GM19025 (cell line): ENCODE measurements around the gene TXLNB.

Experiments
- ATAC-seq: cut with Tn5 transposase; IDR thresholded peaks from one replicate; pipeline ENCODE4 v1.9.1; 2021; ENCODE audit warnings: mild to moderate bottlenecking, low read depth, moderate library complexity; ENCODE audit not compliant: unreplicated experiment

The TXLNB gene

DNA sequence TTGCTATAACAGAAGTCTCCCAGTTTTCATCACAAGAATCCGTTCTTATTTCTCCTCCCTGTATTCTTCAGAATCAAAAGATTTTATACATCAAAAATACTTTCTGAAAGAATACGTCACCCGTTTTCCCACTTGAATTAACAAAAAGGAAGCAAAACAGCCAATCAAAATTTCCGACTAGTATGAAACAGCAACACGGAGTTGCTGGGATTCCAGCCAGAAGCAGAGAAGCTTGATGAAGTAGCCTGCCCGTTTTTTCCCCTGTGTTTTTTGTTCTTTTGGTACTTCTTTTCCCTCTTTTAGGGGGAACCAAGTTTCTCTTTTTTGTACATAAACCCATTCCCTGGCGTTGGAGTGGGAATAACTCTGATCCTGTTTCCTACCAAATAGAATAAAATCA, 14.6 kb downstream of the TXLNB start:
- ATAC-seq: no peak

DNA sequence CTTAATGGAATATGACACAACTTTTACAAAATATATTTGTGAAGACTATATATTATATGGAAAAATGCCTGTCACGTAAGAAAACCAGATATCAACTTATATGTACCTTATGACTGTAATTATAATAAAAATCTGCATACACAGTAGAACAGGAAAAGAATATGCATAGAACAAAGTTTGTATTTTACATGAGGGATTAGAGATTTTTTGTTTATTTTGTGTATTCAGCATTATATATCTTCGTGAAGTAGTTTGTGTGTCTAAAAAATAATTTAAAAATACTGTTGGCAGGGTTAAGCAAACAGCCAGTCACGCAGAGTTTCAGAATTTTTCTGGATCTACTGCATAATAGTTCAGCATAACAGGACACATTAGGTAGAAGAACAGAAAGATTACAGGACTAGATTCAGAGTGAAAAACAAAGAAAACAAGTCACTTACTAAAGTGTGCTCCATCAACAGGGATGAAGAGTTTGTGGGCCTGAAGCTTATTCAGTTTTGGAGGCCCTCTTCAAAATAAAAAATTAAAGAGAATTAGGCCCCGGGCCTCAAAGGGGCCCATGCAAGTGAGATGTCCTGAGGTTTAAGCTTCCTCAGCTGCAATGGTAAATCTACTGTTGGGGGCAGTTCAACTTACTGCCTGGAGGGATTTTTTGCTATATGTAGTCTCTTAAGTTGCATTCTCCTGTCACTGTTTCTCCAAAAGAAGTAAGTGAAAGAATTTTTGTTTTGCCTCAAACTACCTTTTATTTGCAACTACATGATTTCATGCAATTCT, 16.3 kb downstream of the TXLNB start:
- ATAC-seq: no peak

DNA sequence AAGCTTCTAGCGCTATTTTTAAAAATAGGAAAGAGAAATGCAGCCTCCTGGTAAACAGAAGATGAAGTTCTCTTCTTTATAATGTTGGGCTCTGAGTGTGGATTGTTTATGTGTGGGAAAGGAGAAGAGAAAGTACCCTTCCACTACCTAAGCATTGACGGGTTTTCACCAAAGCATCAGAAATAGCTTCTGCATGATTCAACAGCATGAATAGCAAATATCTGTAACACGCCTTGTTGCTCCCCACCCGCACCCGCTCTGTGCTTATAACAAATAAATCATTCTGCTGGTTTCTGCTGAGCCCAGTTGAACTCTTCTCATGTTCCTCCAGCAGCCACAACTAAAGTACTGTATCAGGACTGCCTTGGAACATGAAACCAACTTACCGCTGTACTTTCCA, 20.7 kb downstream of the TXLNB start:
- peak; percentile 79 for ATAC-seq

DNA sequence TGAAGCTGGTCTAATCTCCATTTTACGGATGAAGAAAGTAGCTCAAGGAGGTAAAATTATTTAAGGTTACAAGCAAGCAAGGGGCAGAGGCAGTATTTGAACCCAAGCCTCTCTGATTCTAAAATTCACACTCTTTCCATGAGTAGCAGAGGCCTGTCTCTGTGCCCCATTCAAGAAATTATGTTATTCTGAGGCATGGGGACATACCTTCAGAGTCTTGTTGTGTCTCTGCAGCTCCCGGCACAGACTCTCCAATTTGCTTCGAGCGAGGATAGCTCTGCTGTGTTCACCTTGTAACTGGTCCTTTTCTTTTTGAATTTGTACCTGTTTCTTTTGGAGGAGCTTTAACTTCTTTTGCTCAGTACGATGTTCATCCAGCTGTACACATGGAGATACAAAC, 21.5 kb downstream of the TXLNB start:
- ATAC-seq: no peak

DNA sequence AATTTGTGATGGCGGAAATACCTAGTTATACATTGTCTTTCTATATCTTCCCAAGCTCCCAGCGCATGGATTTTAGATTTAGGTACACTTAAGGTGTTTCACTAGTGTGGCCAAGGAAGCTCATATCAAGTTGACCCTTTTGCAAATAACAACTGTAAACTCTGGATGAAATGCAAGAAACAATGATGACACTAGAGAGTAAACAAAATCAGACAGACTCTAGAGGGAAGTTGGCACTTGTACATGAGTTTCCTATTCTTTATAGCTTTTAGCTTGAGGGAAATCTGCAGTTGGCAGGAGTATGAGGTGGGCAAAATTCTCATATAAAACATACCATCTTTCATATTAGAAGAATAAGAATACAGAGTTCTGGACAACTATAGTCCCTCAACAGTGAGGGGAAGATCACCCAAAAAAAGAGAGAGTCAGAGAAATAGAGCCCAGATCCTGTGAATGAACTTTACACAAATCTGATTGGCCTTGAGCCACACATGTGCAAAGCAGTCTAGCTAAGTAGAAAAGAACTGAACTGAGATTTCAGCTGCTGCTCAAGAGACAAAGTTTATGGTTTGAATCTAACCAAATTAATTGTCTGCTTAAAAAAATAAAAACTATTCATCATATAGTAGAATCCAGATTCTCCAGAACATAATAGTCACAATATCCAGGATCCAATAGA, 26.1 kb downstream of the TXLNB start:
- no peak for ATAC-seq

DNA sequence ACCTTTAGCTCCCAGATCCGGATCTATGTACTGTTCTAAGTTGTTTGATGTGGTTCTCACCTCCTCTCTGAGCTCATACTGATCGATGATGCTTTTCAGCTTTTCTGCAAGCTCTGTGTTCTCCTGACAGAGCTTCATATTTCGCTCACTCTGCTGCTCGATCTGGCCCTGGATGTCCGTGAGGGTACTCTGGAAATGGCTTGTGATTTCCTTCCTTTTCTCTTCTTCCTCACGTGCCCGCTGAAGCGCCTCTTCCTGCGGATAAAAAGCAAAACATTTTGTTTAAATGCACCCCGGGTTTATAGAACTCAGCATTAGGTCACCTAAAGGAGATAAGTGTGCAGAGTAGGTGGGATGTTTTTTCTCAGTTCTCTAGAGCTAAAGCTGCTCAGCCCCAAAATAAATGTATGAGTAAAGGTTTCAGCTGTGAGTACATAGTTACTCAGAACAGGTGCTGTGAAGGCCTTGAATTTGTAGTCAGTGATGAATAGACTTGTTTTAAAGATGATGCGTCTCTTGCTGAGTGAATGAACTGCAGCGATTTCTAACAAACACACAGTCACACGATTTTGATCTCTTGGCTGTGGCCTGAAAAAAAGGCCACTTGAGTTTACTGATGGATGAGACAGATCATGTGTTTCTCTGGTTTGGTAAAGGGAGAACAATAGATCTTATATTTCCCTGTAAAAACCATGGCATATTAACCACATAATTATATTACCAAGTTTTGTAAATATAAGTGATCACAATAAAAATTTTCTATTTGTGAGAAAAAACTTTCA, 29.1 kb downstream of the TXLNB start:
- ATAC-seq: peak; percentile 79

DNA sequence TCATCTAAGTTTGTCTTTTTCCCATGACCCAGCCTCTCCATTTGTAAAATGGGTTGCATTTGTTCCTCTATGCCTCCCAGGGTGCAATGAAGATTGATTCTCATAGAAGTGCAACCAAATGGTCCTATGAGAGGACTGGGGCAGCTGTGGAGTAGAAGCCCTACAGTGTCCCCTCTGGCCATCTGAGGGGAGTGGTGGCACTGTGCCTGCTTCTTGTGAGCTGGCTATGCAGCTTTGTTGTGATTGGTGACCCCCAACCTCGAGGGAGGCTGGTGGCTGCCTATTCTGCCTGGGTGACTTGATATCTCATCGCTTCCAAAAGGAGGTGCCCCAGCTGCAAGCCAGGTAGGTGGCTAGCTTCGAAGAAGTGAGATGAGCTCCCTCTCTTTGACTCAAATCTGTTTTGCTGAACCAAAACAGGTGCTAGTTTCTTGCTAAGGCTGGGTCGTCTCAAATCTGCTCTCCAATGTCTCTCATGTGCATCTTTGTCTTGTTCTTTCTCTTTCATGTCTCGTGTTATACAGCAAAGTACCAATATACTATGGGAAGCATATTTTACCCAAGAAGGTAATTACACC, 33.9 kb downstream of the TXLNB start:
- ATAC-seq: peak; percentile 48

DNA sequence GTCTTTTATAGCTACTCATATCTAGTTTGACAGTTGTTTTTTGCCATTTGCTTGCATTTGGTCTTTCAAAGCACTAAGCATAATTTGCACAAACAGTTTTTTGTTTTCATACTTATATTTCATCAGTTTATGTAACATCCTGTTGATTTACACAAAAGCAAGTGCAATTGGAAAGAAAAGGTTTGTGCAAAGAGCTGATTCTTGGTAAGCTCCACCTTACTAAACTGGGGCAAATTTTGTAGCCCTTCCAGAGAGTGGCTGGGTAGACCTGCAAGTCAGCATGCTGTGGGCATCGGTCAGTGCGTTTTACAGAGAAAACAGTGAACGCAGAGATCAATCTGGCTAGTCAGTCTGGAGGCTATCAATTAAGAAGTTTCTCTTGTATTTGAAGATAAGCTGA, 34.5 kb downstream of the TXLNB start:
- no peak for ATAC-seq

DNA sequence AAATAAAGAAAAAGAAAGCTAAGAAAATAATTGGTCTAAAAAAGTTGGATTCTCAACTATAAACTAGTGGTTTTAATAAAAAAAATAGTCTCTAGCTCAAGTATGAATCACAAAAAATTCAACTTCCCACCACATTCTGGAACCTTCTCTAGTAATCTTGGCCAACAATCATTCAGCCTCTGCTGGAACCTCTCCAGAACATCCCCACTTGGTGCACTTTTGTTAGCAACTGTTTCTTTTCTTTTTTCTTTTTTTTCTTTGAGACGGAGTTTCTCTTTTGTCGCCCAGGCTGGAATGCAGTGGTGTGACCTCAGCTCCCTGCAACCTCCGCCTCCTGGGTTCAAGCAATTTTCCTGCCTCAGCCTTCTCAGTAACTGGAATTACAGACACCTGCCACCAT, 35.7 kb downstream of the TXLNB start:
- ATAC-seq: no peak

DNA sequence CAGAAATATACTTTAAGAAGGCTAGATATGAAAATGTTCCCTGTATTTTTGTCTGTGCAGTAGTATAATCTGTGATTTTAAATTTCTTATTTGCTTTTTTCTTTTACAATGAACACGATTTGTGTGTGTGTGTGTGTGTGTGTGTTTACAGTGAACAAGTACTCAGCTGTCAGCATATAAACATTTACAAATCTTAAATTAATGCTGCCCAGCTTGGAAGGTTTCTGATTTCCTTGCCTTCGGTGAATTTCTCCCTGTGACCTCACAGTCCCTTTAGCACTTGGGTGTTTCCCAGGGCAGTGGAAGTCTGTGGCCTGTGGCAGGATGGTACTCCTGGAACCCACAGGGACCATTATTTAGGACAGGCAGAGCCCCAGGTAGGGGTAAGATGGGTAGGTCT, 37.6 kb downstream of the TXLNB start:
- ATAC-seq: no peak

DNA sequence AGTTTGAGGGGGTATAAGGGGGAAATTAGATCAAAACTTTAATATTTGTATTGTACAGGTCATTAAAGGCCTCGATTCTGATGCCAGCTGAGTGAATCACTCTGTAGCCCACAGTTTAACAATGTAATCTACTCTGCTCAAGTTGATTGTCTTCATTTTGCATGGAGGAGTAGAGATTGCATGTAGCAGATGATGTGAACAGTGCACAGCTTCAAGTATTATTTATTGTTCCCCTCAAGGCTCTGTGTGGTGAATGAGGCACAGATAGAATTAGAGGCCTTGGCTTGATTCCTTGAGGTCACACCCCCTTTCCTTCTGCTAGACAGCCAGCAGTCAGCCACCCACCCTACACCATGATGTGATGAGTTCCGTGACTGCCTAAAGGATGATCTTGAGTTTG, 38.1 kb downstream of the TXLNB start:
- no peak for ATAC-seq

DNA sequence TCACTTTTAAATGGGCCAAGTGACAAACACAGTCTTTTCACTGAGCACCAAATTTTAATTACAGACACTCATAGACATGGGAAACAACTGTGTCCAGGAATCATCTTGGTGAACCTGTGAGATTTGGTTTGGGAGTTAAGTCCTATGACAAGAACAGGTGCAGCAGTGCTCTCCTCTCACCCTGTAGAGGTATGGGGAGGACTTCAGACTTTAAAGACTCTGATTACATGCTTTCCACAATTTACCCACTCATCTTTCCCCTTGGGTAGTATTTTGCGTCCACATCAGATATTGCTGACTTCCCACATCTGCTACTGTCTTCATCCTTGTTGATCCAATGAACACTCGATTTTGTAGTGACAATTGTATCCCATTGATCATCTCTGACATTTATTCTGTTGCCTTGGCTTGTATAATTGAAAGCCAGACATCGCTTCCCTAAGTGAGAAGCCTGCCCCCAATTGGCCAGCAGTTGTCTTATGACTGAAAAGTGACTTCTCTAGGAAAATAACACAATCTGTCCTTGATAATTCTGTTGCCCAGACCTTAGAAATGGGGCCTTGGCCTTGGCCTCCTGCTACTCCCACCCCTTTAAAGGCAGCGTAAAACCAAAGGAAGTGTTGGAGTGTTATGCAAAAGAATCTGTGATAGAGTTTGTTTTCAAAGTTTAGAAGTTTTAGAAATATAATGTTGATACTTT, 40.0 kb downstream of the TXLNB start:
- ATAC-seq: no peak

DNA sequence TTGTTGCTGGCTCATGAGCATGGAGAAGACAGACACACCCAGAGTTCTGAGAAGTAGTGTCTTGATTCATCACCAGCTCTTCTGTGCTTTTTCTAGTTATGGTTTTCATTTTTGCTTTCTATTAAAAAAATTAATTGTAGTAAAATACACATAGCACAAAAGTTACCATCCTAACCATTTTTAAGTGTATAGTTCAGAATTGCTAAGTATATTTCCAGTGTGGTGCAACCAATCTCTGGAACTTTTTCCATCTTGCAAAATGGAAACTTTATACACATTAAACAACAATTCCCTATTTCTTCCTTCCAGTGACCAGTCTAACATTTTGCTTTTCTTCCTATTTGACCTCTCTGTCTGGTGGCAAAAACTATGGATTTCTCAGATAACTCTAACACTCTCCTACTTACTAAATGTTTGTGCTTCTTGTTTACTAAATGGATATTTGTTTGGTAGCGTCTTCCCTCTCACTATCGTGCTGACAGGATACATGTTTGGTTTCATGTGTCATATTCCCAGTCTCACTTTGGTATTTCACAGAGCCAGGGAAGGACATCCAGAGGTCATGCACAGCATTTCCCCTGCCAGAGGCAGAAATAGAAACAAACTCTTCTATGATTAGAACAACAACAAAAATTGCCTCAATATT, 40.6 kb downstream of the TXLNB start:
- ATAC-seq: no peak

DNA sequence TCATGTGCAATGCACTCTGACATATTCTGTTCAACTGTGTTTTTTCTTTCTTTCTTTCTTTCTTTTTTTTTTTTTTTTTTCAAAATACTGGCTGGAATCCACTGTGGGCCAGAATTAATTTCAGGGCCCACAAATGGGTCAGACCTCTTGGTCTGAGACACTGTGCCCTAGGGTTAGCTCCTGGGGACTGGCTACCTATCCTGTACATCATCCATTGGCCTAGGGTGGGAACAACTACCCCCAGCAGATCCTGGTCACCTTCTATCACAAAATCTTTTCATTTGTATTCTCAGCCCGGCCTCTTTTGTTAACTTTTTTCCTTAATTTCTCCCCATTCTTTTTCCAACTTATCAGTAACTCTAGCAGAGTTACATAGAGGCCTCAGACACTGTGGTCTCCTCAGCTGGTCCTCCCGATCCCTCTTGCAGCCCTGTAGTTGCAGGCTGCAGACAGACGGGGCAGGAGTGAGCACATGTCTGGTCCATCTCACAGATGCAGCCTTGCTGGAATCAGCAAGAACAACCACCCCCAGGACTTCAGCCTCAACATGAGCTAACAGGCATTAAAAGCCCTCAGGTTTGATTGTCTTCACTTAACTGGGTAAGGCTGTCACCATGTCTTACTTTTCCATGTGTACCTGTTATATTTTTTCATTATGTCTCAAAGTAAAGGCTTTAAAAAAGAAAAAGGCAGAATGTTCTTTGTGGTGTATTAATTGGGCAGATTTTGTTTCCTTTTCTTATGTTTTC, 41.3 kb downstream of the TXLNB start:
- peak; percentile 96 for ATAC-seq

DNA sequence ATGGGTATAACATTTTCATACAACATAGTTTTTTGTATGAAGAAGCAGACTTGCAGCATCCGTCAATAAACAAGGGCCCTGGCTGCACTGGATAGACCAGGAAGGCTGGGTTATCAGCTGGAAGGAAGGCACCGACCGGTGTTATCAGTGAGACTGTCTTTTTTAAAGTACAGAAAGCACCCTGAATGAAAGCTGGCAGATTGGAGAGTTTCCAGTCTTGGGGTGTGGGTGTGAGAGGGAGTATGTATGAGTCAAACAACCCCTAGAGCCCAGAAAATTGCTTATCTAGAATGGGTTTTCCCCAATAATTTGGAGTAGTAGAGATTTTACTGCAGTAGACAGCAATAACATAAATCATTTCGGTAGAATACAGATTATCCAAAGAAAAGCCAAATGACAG, 42.4 kb downstream of the TXLNB start:
- ATAC-seq: no peak

DNA sequence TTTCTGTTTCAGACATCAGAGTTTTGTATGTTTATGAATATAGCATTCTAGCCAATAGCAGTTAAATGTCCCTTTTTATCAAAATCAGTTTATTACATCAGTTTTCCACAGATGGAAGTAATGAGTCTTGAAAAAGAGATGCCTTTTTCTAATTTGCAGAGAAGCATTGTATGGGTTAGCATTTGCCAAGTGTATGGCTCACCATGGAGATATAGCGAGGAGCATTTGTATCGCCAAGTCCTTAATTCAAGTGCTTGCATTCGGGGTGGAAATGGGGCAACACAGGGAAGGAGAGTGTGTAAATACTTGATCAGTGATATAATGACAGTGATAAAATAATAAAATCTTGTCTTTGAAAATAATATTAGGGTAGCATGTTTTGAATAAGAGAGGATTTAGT, 42.9 kb downstream of the TXLNB start:
- no peak for ATAC-seq

DNA sequence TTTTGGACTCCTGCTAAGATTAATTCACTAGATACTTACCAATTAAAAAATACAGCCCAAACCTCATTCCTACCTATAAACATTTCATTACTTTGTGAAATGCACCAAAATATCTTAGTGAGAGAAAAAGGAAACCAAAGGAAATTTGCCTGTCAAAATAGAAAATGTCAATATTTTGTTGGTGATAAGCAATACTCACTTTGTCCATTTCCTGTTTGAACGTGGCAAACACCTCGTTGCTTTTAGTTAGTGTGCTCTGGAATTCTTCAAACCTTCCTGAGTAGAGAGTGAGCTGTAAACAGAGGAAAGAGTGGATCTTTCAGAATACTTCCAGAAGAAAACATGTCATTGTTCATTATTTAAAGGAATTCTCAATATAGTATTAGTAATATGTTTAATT, 44.2 kb downstream of the TXLNB start:
- ATAC-seq: no peak

DNA sequence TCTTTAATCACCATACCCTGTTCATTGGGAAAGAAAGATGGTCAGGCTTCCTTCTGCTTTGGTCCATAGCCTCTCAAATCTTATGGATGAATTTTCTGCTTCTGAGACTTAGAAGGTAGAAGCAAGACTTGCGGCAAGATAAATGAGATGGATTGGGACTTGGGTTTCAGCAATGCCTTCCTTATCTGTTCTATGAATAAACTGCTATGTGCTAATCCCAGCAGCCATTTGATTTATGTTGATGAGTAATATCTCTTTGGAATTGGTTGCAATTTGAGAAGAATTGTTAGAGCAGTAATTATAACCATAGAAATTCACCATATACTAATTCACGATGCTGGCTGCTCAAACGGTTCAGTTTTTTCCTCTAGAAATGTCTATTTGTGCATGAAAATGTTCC, 48.3 kb downstream of the TXLNB start:
- ATAC-seq: no peak

DNA sequence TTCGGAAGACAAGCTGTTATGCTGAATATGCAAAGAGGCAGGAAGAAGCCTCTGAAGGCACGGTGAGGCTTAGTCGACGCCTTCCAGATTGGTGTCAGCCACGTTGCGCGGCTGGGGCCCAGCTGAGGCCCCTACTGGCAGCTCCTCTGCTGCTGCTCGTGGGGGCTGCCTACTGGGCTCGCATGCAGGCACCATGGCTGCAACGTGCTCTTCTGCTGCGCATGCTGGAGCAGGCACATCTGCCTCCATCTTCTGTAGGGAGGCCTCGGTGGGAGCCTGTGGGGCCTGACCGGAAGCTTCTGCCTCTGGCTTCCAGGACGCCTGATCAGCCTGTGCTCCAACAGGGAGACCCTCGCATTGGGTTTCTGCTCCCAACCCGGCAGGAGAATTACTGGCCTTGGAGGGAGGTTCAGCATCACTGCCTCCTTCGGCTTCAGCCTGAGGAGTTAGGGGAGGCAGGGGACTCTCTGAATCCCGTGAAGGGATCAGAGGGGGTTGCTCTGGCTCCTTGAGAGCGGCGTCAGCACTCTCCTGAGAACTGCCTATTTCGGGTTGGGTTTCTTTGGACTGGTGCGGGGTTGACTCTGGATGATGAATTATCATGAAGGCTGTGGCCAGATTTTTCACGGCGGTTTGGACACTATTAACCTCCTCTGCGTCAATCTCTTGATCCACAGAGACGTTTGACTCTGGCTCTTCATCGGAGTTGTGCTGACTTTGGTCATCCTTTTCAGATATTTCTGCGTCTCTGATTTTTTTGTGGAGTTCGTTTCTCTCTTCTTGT, 49.1 kb downstream of the TXLNB start:
- ATAC-seq: no peak
